Lower lobe of right lung (tissue), 2 donors: ENCODE results near the gene DPP7. TPM values are rescaled to one million over a fixed set of nuclear protein-coding genes. Genes with fewer than 3 reads are reported as not detected.
A peak's percentile ranks its signal among the peaks of the same experiment; 100 is the strongest.

ENCODE experiments used
- ATAC-seq, 2 donors: fragments of 200-7000 bp; cut with Tn5 transposase; one replicate each; pipeline ENCODE4 v1.9.1; 2020 to 2022; ENCODE audit warnings: mild to moderate bottlenecking in 2 of 2, moderate library complexity in 2 of 2
- DNase-seq: peaks from one replicate; pipeline ENCODE4 v3.0.0-alpha.2; 2020
- H3K27ac ChIP-seq: fragments of 200-600 bp; one replicate; pipeline ENCODE4 v1.8.0; 2022
- H3K27me3 ChIP-seq: fragments of 200-600 bp; one replicate; pipeline ENCODE4 v1.8.0; 2022; ENCODE audit warnings: low read depth
- H3K36me3 ChIP-seq: fragments of 200-600 bp; one replicate; pipeline ENCODE4 v1.8.0; 2022; ENCODE audit warnings: mild to moderate bottlenecking
- H3K4me1 ChIP-seq: fragments of 200-600 bp; one replicate; pipeline ENCODE4 v1.8.0; 2022
- H3K4me3 ChIP-seq: fragments of 200-600 bp; one replicate; pipeline ENCODE4 v1.8.0; 2022; ENCODE audit warnings: mild to moderate bottlenecking
- H3K9me3 ChIP-seq: fragments of 200-600 bp; one replicate; pipeline ENCODE4 v1.8.0; 2022
- intact Hi-C: fragments of 100-400 bp; cut with DNase I; formaldehyde crosslinking; loops from one replicate; pipeline ENCODE4 v1.11.0; 2022
- total RNA-seq: library from RNA; stranded (reverse); fragmentation: NEBNext Ultra II Directional; extraction: Animal tissue kit (Norgen Biotek cat#: 25700); gene quantifications from one replicate; pipeline ENCODE4 v1.2.1, GENCODE V29; 2021
- TF ChIP-seq, protein P1 (sequence below): fragments of 200-600 bp; IDR thresholded peaks from one replicate; pipeline ENCODE4 v1.8.0; 2022; ENCODE audit warnings: antibody characterized with exemption, mild to moderate bottlenecking
- donor health status: DM: no; HTN: yes; CAD: no; lungs with severe emphysema.

Gene DPP7
- total RNA-seq, 1 donor from 2014 or later = 190 TPM

DNA sequence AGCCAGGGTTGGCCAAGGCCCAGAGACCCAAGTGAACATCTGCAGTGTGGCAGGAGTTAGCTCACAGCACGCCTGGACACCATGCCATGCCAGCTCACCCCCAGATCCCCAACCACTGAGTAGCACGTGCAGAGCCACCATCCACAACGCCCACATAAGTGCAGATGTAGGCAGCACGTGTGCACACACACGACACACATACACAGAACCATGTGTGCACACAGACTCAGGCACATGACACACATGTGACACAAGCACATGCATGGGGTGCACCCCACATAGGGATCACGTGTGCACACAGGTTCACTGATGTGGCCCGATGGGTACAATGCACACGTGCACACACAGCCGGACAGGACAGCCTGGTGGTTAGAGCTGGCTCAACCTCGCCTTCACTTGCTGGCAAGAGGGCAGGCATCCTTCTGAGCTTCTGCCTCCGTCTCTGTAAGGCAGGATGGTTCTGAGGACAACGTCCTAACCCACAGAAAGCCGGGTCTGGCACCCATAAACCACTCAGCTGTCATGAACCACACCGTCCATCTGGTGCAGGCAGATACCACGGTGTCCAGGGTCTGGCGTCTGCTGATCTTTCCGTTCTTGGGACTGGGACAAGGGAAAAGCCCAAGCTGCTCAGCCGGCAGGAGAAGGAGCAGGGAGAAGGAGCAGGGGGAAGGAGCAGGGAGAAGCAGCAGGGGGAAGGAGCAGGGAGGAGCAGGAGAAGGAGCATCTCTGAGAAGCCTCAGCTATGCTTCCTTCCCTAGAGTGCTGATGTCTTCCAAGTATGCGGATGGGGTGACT lies 43.3 kb upstream of the DPP7 start:
- ATAC-seq = no peak
- DNase-seq = no peak
- no peak overlapping the region for H3K27ac ChIP-seq
- intact Hi-C loops = no loop called here
- H3K9me3 ChIP-seq = no peaks in the 10 kb centered on the region
- TF ChIP-seq, protein P1, sequence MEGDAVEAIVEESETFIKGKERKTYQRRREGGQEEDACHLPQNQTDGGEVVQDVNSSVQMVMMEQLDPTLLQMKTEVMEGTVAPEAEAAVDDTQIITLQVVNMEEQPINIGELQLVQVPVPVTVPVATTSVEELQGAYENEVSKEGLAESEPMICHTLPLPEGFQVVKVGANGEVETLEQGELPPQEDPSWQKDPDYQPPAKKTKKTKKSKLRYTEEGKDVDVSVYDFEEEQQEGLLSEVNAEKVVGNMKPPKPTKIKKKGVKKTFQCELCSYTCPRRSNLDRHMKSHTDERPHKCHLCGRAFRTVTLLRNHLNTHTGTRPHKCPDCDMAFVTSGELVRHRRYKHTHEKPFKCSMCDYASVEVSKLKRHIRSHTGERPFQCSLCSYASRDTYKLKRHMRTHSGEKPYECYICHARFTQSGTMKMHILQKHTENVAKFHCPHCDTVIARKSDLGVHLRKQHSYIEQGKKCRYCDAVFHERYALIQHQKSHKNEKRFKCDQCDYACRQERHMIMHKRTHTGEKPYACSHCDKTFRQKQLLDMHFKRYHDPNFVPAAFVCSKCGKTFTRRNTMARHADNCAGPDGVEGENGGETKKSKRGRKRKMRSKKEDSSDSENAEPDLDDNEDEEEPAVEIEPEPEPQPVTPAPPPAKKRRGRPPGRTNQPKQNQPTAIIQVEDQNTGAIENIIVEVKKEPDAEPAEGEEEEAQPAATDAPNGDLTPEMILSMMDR = no peak
- peaks cover 74% of the 10 kb centered on the region for H3K27me3 ChIP-seq
- H3K4me3 ChIP-seq = no peak overlapping the region
- H3K36me3 ChIP-seq = no peaks in the 10 kb centered on the region
- peaks cover 16% of the 10 kb centered on the region for H3K4me1 ChIP-seq

DNA sequence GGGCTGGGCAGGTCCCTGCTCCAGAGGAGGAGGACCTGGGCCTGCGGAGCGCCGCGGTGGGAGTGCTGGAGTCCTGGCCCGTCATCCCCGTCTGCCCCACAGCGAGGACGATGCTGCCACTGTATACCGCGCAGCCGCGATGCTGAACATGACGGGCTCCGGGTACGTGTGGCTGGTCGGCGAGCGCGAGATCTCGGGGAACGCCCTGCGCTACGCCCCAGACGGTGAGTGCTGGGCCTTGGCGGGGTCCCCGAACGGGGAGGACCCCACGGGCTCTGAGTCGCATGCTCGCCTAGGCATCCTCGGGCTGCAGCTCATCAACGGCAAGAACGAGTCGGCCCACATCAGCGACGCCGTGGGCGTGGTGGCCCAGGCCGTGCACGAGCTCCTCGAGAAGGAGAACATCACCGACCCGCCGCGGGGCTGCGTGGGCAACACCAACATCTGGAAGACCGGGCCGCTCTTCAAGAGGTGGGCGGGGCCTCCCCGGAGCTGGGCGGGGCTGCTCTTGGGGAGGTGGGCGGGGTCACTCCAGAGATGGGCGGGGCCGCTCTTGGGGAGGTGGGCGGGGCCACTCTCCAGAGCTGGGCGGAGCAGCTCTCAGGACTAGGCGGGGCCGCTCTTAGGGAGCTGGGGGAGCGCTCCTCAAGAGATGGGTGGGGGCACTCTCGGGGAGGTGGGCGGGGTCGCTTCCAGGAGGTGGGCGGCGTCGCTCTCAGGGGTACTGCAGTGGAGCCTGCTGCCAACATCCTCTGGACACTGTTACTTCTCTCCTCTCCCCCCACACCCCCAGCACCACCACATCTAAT lies 42.2 kb upstream of the DPP7 start:
- Histone ChIP-seq H3K4me1 (peaks cover 6% of the 10 kb centered on the region), H3K36me3 (no peaks in the 10 kb centered on the region), H3K27me3 (peaks cover 64% of the 10 kb centered on the region), H3K9me3 (no peaks in the 10 kb centered on the region), H3K27ac (no peak overlapping the region), H3K4me3 (peak overlapping the region; percentile 11)
- ATAC-seq (peak; percentile 69 to 76), DNase-seq (peak; percentile 65)
- TF ChIP-seq, protein P1 = no peak
- intact Hi-C loops = no loop called here

DNA sequence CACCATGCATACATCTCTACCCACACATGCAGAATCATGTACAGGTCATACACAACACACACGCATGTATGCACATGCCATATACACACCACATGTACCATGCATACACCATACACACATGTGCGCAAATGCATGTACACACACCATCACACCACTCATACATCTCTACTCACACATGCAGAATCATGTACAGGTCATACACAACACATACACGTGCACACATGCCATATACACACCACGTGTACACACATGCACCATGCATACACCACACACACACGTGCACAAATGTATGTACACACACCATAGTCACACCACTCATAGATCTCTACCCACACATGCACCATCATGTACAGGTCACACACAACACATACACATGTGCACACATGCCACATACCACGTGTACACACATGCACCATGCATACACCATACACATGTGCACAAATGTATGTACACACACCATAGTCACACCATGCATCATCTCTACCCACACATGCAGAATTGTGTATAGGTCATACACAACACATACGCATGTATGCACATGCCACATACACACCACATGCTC lies 38.4 kb upstream of the DPP7 start:
- TF ChIP-seq, protein P1 = no peak
- no peak for DNase-seq

DNA sequence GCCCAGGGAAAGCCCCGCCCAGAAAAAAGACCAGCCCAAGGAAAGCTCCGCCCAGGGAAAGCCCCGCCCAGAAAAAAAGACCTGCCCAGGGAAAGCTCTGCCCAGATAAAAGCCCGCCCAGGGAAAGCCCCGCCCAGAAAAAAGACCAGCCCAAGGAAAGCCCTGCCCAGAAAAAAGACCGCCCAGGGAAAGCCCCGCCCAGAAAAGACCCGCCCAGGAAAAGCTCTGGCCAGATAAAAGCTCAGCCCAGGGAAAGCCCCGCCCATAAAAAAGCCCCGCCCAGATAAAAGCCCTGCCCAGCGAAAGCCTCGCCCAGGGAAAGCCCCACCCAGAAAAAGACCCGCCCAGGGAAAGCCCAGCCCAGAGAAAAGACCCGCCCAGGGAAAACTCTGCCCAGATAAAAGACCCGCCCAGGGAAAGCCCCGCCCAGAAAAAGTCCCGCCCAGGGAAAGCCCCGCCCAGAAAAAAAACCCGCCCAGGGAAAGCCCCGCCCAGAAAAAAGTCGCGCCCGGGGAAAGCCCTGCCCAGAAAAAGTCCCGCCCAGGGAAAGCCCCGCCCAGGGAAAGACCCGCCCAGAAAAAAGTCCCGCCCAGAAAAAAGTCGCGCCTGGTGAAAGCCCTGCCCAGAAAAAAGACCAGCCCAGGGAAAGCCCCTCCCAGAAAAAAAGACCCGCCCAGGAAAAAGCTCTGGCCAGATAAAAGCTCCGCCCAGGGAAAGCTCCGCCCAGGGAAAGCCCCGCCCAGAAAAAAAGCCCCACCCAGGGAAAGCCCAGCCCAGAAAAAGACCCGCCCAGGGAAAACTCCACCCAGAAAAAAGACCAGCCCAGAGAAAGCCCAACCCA lies 36.3 kb upstream of the DPP7 start:
- ATAC-seq (peak; percentile 17 to 58), DNase-seq (no peak)
- Histone ChIP-seq H3K27me3 (peaks cover 30% of the 10 kb centered on the region), H3K9me3 (no peaks in the 10 kb centered on the region), H3K4me3 (no peak overlapping the region), H3K4me1 (no peaks in the 10 kb centered on the region), H3K27ac (no peak overlapping the region), H3K36me3 (no peaks in the 10 kb centered on the region)
- intact Hi-C loops = no loop called here
- TF ChIP-seq, protein P1 = no peak

More for the DNA sequence above, 38.4 kb upstream of the DPP7 start:
- peaks cover 32% of the 10 kb centered on the region for H3K27me3 ChIP-seq
- intact Hi-C loops = no loop called here
- H3K36me3 ChIP-seq = no peaks in the 10 kb centered on the region
- H3K9me3 ChIP-seq = no peaks in the 10 kb centered on the region
- no peak overlapping the region for H3K4me3 ChIP-seq
- no peak overlapping the region for H3K27ac ChIP-seq
- H3K4me1 ChIP-seq = peaks cover 4% of the 10 kb centered on the region
- no peak for ATAC-seq
